HUDEP-2 (cell line): ENCODE measurements around the gene PI4K2B.
"Not testable (repeated sequence)": the region's sequence is repeated elsewhere in the genome, so short reads cannot be mapped to it uniquely, and the experiment has no call there.

Experiments used
- DNase-seq, 76 experiments: peaks; one replicate each; lab custom pipeline; 2025; ENCODE audit not compliant: unreplicated experiment in 76 of 76; lab: John Stamatoyannopoulos, UW

PI4K2B gene

GRCh38 chr4:25302626-25303025 lies 68.8 kb downstream of the PI4K2B start:
- DNase-seq, result no peak

GRCh38 chr4:25303578-25303977 lies 69.7 kb downstream of the PI4K2B start:
- no peak for DNase-seq

- DNase-seq, result peak in 35 of 76 experiments; percentile 1 to 61 (median 17)
Measured at GRCh38 chr4:25306518-25307057, 72.8 kb downstream of the PI4K2B start.

GRCh38 chr4:25307596-25307995 lies 73.8 kb downstream of the PI4K2B start:
- DNase-seq, result no peak

GRCh38 chr4:25308306-25308705 lies 74.5 kb downstream of the PI4K2B start:
- no peak for DNase-seq

- no peak for DNase-seq
Measured at GRCh38 chr4:25308761-25309160, 74.9 kb downstream of the PI4K2B start.

GRCh38 chr4:25310066-25310802 lies 76.4 kb downstream of the PI4K2B start:
- peak in 41 of 76 experiments; percentile 2 to 78 (median 45) for DNase-seq

DNA sequence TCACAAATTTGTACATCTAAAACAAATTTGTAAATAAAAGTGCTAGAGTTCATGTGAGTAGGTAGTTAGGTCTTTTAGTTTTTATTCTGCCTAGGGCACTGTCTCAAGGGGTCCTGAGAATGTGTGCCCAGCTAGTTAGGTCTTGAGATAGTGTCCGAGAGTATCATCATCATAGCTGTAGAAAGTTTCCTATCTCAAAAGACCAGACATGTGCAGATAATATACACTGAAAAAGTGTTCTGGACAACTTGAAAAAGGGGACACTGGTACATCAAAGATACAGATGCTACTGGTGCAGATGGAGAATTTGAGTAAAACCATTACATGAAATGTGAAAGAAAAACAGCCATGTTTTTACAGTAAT lies 77.0 kb downstream of the PI4K2B start:
- DNase-seq, result peak in 26 of 76 experiments; percentile 11 to 72 (median 44)

GRCh38 chr4:25312496-25313200 lies 78.8 kb downstream of the PI4K2B start, which contains the start of gene ZCCHC4:
Gene ZCCHC4 (plus strand): TSS chr4:25312774. CDS start chr4:25312810, 36 bp downstream.
- DNase-seq, result peak in 75 of 76 experiments; percentile 6 to 92 (median 74)

GRCh38 chr4:25313201-25313895 lies 79.5 kb downstream of the PI4K2B start:
- DNase-seq, result no peak

- DNase-seq, result no peak
Measured at GRCh38 chr4:25320336-25320735, 86.5 kb downstream of the PI4K2B start.

DNA sequence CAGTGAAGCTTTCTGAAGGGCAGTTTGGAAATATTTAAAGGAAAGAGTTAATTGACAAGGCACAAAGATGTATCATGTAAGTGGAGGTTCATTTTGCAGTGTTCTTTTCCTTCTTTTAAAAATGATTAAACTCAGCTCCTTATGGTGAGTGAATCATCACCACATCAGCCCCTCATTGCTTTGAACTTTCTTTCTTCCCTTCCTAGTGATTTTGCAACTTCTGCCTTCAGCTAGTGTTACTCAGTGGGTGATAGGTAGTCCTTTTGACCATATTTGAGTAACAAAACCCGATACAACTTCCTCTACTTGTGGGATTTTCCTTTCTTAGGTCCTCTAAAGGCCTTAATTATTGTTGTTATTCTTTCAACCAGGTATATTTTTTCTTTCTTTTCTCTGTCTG lies 86.9 kb downstream of the PI4K2B start:
- DNase-seq, result no peak

- DNase-seq, result no peak
Measured at GRCh38 chr4:25321703-25322102, 87.9 kb downstream of the PI4K2B start.

- DNase-seq, result not testable (repeated sequence)
Measured at GRCh38 chr4:25328463-25328862, 94.6 kb downstream of the PI4K2B start.
